H9 (cell line): Measurements from ENCODE around the gene SLC8B1. TPM values are rescaled to one million over a fixed set of nuclear protein-coding genes. Genes with fewer than 3 reads are reported as not detected.

Experiments used
- DNase-seq: peaks from one replicate; pipeline ENCODE4 v3.0.0-alpha.2; 2017
- H2AFZ ChIP-seq: one replicate; pipeline ENCODE4 v1.6.1; 2013; ENCODE audit warnings: mild to moderate bottlenecking, low read length, control low read depth, moderate library complexity
- H2AK5ac ChIP-seq: 2 replicates; pipeline ENCODE4 v1.6.1; 2013; ENCODE audit warnings: low read length, control low read depth, mixed read lengths; ENCODE audit not compliant: insufficient read length
- H2BK120ac ChIP-seq: one replicate; pipeline ENCODE4 v1.6.1; 2013; ENCODE audit warnings: low read depth, mild to moderate bottlenecking, low read length, control low read depth, inconsistent platforms; ENCODE audit not compliant: poor library complexity, severe bottlenecking
- H2BK12ac ChIP-seq: 2 replicates; pipeline ENCODE4 v1.6.1; 2013; ENCODE audit warnings: low read length, control low read depth, mixed read lengths, low read depth; ENCODE audit not compliant: insufficient read length
- H2BK15ac ChIP-seq: 2 replicates; pipeline ENCODE4 v1.6.1; 2013; ENCODE audit warnings: low read depth, low read length, control low read depth
- H2BK20ac ChIP-seq: one replicate; pipeline ENCODE4 v1.6.1; 2013; ENCODE audit warnings: low read depth, mild to moderate bottlenecking, low read length, control low read depth, inconsistent platforms; ENCODE audit not compliant: poor library complexity, severe bottlenecking
- H2BK5ac ChIP-seq: 2 replicates; pipeline ENCODE4 v1.6.1; 2013; ENCODE audit warnings: low read length, control low read depth, mixed read lengths; ENCODE audit not compliant: insufficient read length
- H3K14ac ChIP-seq: 2 replicates; pipeline ENCODE4 v1.6.1; 2013; ENCODE audit warnings: low read length, control low read depth; ENCODE audit not compliant: insufficient read depth
- H3K18ac ChIP-seq: 2 replicates; pipeline ENCODE4 v1.6.1; 2013; ENCODE audit warnings: low read depth, mild to moderate bottlenecking, mixed read lengths, low read length, control low read depth; ENCODE audit not compliant: insufficient read length
- H3K23ac ChIP-seq: 2 replicates; pipeline ENCODE4 v1.6.1; 2013; ENCODE audit warnings: low read length, control low read depth, mixed read lengths, low read depth; ENCODE audit not compliant: insufficient read length
- H3K23me2 ChIP-seq: 2 replicates; pipeline ENCODE4 v1.6.1; 2013; ENCODE audit warnings: low read depth, mild to moderate bottlenecking, mixed read lengths, low read length, control low read depth; ENCODE audit not compliant: insufficient read length, poor library complexity, severe bottlenecking
- H3K27ac ChIP-seq: 2 replicates; pipeline ENCODE4 v1.5.1; 2013; ENCODE audit warnings: low read length, control low read depth, mixed read lengths, low read depth; ENCODE audit not compliant: insufficient read length
- H3K27me3 ChIP-seq: 2 replicates; pipeline ENCODE4 v1.6.1; 2013; ENCODE audit warnings: low read length, control low read depth, inconsistent platforms; ENCODE audit not compliant: insufficient read depth
- H3K4ac ChIP-seq: 2 replicates; pipeline ENCODE4 v1.6.1; 2013; ENCODE audit warnings: low read depth, mild to moderate bottlenecking, control low read depth, inconsistent platforms, low read length, moderate library complexity
- H3K4me1 ChIP-seq: 2 replicates; pipeline ENCODE4 v1.6.1; 2013; ENCODE audit warnings: low read length, control low read depth, inconsistent platforms; ENCODE audit not compliant: insufficient read depth
- H3K4me2 ChIP-seq: 2 replicates; pipeline ENCODE4 v1.6.1; 2013; ENCODE audit warnings: low read length, control low read depth, mixed read lengths; ENCODE audit not compliant: insufficient read length, insufficient read depth
- H3K56ac ChIP-seq: 2 replicates; pipeline ENCODE4 v1.6.1; 2013; ENCODE audit warnings: low read depth, mild to moderate bottlenecking, mixed read lengths, low read length, control low read depth; ENCODE audit not compliant: insufficient read length
- H3K79me1 ChIP-seq: 2 replicates; pipeline ENCODE4 v1.6.1; 2013; ENCODE audit warnings: low read depth, mild to moderate bottlenecking, moderate library complexity, low read length, control low read depth, inconsistent platforms; ENCODE audit not compliant: insufficient read depth, poor library complexity, severe bottlenecking
- H3K79me2 ChIP-seq: 2 replicates; pipeline ENCODE4 v1.6.1; 2013; ENCODE audit warnings: low read length, control low read depth, inconsistent platforms; ENCODE audit not compliant: insufficient read depth
- H3K9ac ChIP-seq: 2 replicates; pipeline ENCODE4 v1.6.1; 2013; ENCODE audit warnings: low read length, control low read depth, mixed read lengths; ENCODE audit not compliant: insufficient read length; ENCODE audit errors: extremely low read depth
- H3K9me3 ChIP-seq: one replicate; pipeline ENCODE4 v1.6.1; 2013; ENCODE audit warnings: low read depth, low read length, inconsistent platforms; ENCODE audit not compliant: control insufficient read depth
- H3T11ph ChIP-seq: one replicate; pipeline ENCODE4 v1.6.1; 2013; ENCODE audit warnings: mild to moderate bottlenecking, low read length, control low read depth, inconsistent platforms
- H4K20me1 ChIP-seq: one replicate; pipeline ENCODE4 v1.6.1; 2013; ENCODE audit not compliant: control insufficient read depth, insufficient read length, insufficient read depth
- H4K5ac ChIP-seq: 2 replicates; pipeline ENCODE4 v1.6.1; 2013; ENCODE audit warnings: low read depth, mild to moderate bottlenecking, mixed read lengths, low read length, control low read depth; ENCODE audit not compliant: insufficient read length
- H4K8ac ChIP-seq: replicated peaks from 2 replicates; pipeline ENCODE4 v1.6.1; 2013; ENCODE audit warnings: low read length, control low read depth, mixed read lengths, low read depth; ENCODE audit not compliant: insufficient read length
- H4K91ac ChIP-seq: 2 replicates; pipeline ENCODE4 v1.6.1; 2013; ENCODE audit warnings: low read depth, mild to moderate bottlenecking, moderate library complexity, mixed read lengths, low read length, control low read depth; ENCODE audit not compliant: insufficient read length
- H3K27ac Mint-ChIP-seq, 3 experiments: 2 replicates in 2 of 3; 3 replicates in 1 of 3; pipeline ENCODE4 v1.8.0; 2020 to 2021; ENCODE audit warnings: mixed read lengths in 3 of 3, mild to moderate bottlenecking in 1 of 3, moderate library complexity in 1 of 3
- H3K27me3 Mint-ChIP-seq: 2 replicates; pipeline ENCODE4 v1.8.0; 2021; ENCODE audit warnings: low read depth, mild to moderate bottlenecking, moderate library complexity, mixed read lengths
- H3K36me3 Mint-ChIP-seq, 3 experiments: 2 replicates in 2 of 3; 3 replicates in 1 of 3; pipeline ENCODE4 v1.8.0; 2020 to 2021; ENCODE audit warnings: low read depth in 3 of 3, mixed read lengths in 3 of 3; ENCODE audit not compliant: insufficient read depth in 1 of 3
- H3K4me1 Mint-ChIP-seq, 2 experiments: 2 replicates each; pipeline ENCODE4 v1.8.0; 2020; ENCODE audit warnings: mixed read lengths in 2 of 2
- H3K4me3 Mint-ChIP-seq, 2 experiments: 2 replicates in 1 of 2; 3 replicates in 1 of 2; pipeline ENCODE4 v1.8.0; 2020 to 2021; ENCODE audit warnings: mild to moderate bottlenecking in 2 of 2, mixed read lengths in 2 of 2, moderate library complexity in 1 of 2
- H3K9me3 Mint-ChIP-seq, 2 experiments: 2 replicates in 1 of 2; 3 replicates in 1 of 2; pipeline ENCODE4 v1.8.0; 2020; ENCODE audit warnings: mild to moderate bottlenecking in 2 of 2, mixed read lengths in 2 of 2, moderate library complexity in 1 of 2
- CTCF ChIP-seq: fragments of 200-600 bp; sonication (generic); conservative IDR thresholded peaks from 3 replicates; pipeline ENCODE4 v1.8.0; 2021; ENCODE audit warnings: antibody characterized with exemption, mild to moderate bottlenecking
- WGBS: extraction: QIAGEN DNeasy Blood & Tissue Kit; methylation state at CpG from one replicate; pipeline ENCODE4 v1.1.7; 2013; ENCODE audit warnings: missing lambda C conversion rate, low lambda C conversion rate, mixed read lengths; ENCODE audit not compliant: insufficient read length; ENCODE audit errors: extremely low coverage; 5-methylcytosine and 5-hydroxymethylcytosine counted together
- total RNA-seq: library from RNA; stranded (reverse); gene quantifications from 2 replicates; pipeline ENCODE4 v1.2.1, GENCODE V29; 2021

The SLC8B1 gene
- total RNA-seq, 1 experiment from 2014 or later, result 10.4 TPM

- H4K5ac ChIP-seq, result no peak overlapping the region
- no peak overlapping the region for H3T11ph ChIP-seq
- no peak overlapping the region for H3K9ac ChIP-seq
- no peaks in the 10 kb centered on the region; the same call in 1 of the 2 replicates for H3K4me1 ChIP-seq
- H4K8ac ChIP-seq, result no peak overlapping the region
- Mint-ChIP-seq H3K27me3 (peaks cover 8% of the 10 kb centered on the region), H3K36me3 (no peaks in the 10 kb centered on the region), H3K9me3 (no peaks in the 10 kb centered on the region), H3K27ac (peak overlapping the region in 1 of 3 experiments; percentile 37; a peak in 2 of 7 replicates), H3K4me1 (peaks cover 7 to 26% of the 10 kb centered on the region in 2 experiments), H3K4me3 (peak overlapping the region in 1 of 2 experiments; percentile 44; a peak in 1 of 5 replicates)
- no peak overlapping the region for H2BK12ac ChIP-seq
- no peaks in the 10 kb centered on the region for H3K79me2 ChIP-seq
- H3K79me1 ChIP-seq, result no peaks in the 10 kb centered on the region
- H3K23me2 ChIP-seq, result no peaks in the 10 kb centered on the region
- H2AK5ac ChIP-seq, result no peak overlapping the region
- peak overlapping the region; percentile 49 for H2AFZ ChIP-seq
- no peaks in the 10 kb centered on the region for H3K27me3 ChIP-seq
- DNase-seq, result peak; percentile 74
- no peak overlapping the region for H3K23ac ChIP-seq
- no peak overlapping the region for H3K27ac ChIP-seq
- WGBS, result no CpG with 5 or more reads among the region's 19 CpGs
- H4K20me1 ChIP-seq, result no peaks in the 10 kb centered on the region
- no peak overlapping the region for H2BK120ac ChIP-seq
- H2BK20ac ChIP-seq, result no peak overlapping the region
- TF ChIP-seq CTCF, result no peak
- H2BK15ac ChIP-seq, result no peak overlapping the region
- H4K91ac ChIP-seq, result no peak overlapping the region
- no peak overlapping the region; the same call in 1 of the 2 replicates for H3K14ac ChIP-seq
- no peak overlapping the region for H3K4ac ChIP-seq
- H3K18ac ChIP-seq, result peak overlapping the region; percentile 32
- no peak overlapping the region for H3K56ac ChIP-seq
- peak overlapping the region; percentile 38 for H3K4me2 ChIP-seq
- H3K9me3 ChIP-seq, result no peaks in the 10 kb centered on the region
- H2BK5ac ChIP-seq, result no peak overlapping the region
Measured at GRCh38 chr12:113348849-113349536, 14.1 kb upstream of the SLC8B1 start.
